PC-9 (cell line): Measurements from ENCODE around the gene GBGT1. TPM values are rescaled to one million over a fixed set of nuclear protein-coding genes. Genes with fewer than 3 reads are reported as not detected.

ENCODE experiments used
- BruUV-seq: library from RNA; stranded (reverse); fragments of 400-500 nt; replicated peaks from 2 replicates; lab custom pipeline; 2021; lab: Mats Ljungman, UMichigan
- CTCF ChIA-PET: fragments of 300-600 bp; sonication (Branson Sonifier 250); formaldehyde crosslinking; loops from one replicate; lab custom pipeline; 2022; ENCODE audit warnings: antibody characterized with exemption; lab: Charles Lee
- POLR2A ChIA-PET: fragments of 300-600 bp; sonication (Branson Sonifier 250); formaldehyde crosslinking; loops from one replicate; lab custom pipeline; 2022; ENCODE audit warnings: antibody characterized with exemption; ENCODE audit not compliant: unreplicated experiment; lab: Charles Lee
- DNase-seq, 2 experiments: peaks; one replicate each; pipeline versions ENCODE4 v3.0.0 to v3.0.0-alpha.2; 2015 to 2022; ENCODE audit warnings: mixed read lengths in 1 of 2
- H2AFZ ChIP-seq: fragments of 200-600 bp; sonication (generic); 2 replicates; pipeline ENCODE4 v1.8.1; 2017; ENCODE audit warnings: antibody characterized with exemption
- H3F3A ChIP-seq: fragments of 200-600 bp; sonication (generic); 2 replicates; pipeline ENCODE4 v1.8.1; 2017; ENCODE audit warnings: antibody characterized with exemption, mild to moderate bottlenecking, low read depth; ENCODE audit not compliant: insufficient read depth
- H3K27ac ChIP-seq: fragments of 200-600 bp; sonication (generic); 2 replicates; pipeline ENCODE4 v1.6.1; 2016; ENCODE audit warnings: mixed run types
- H3K27me3 ChIP-seq: fragments of 200-600 bp; sonication (generic); 2 replicates; pipeline ENCODE4 v1.6.1; 2016; ENCODE audit warnings: low read depth, mixed run types; ENCODE audit not compliant: insufficient read depth
- H3K36me3 ChIP-seq: fragments of 200-600 bp; sonication (generic); 2 replicates; pipeline ENCODE4 v1.6.1; 2016; ENCODE audit warnings: low read depth, mixed run types
- H3K4me1 ChIP-seq: fragments of 200-600 bp; sonication (generic); replicated peaks from 2 replicates; pipeline ENCODE4 v1.6.1; 2016; ENCODE audit warnings: mixed run types; ENCODE audit not compliant: insufficient read depth
- H3K4me2 ChIP-seq: fragments of 200-600 bp; sonication (generic); 2 replicates; pipeline ENCODE4 v1.6.1; 2017; ENCODE audit warnings: mixed run types
- H3K4me3 ChIP-seq: fragments of 200-600 bp; sonication (generic); 2 replicates; pipeline ENCODE4 v1.6.1; 2016; ENCODE audit warnings: mixed run types
- H3K79me2 ChIP-seq: fragments of 200-600 bp; sonication (generic); 2 replicates; pipeline ENCODE4 v1.6.1; 2017; ENCODE audit warnings: low read depth, mixed run types
- H3K9me2 ChIP-seq: fragments of 200-600 bp; sonication (generic); 2 replicates; pipeline ENCODE4 v1.8.1; 2017; ENCODE audit warnings: mild to moderate bottlenecking; ENCODE audit not compliant: insufficient read depth
- H3K9me3 ChIP-seq: fragments of 200-600 bp; sonication (generic); 2 replicates; pipeline ENCODE4 v1.8.1; 2016; ENCODE audit warnings: low read depth; ENCODE audit not compliant: insufficient read depth
- H4K20me1 ChIP-seq: fragments of 200-600 bp; sonication (generic); 2 replicates; pipeline ENCODE4 v1.8.1; 2017; ENCODE audit not compliant: insufficient read depth
- EZH2 ChIP-seq: fragments of 200-600 bp; sonication (generic); IDR thresholded peaks from 2 replicates; pipeline ENCODE4 v1.8.0; 2017; ENCODE audit warnings: antibody characterized with exemption, low read depth
- intact Hi-C: fragments of 100-400 bp; cut with micrococcal nuclease; formaldehyde crosslinking; loops from one replicate; pipeline ENCODE4 v1.10.0; 2022; ENCODE audit not compliant: unreplicated experiment
- total RNA-seq: library from RNA; stranded (reverse); gene quantifications from 2 replicates; pipeline ENCODE4 v1.2.3, GENCODE V29; 2021
- TF ChIP-seq, protein P1 (sequence below): fragments of 200-600 bp; sonication (generic); conservative IDR thresholded peaks from 2 replicates; pipeline ENCODE4 v1.6.1; 2017; ENCODE audit warnings: mixed run types, antibody characterized with exemption, mild to moderate bottlenecking, moderate library complexity

Gene GBGT1
- total RNA-seq, 1 experiment from 2014 or later = 1.2 TPM

- no peaks in the 10 kb centered on the region for H3K9me2 ChIP-seq
- intact Hi-C loops = no loop called here
- no peak overlapping the region for H3K4me3 ChIP-seq
- TF ChIP-seq, protein P1, sequence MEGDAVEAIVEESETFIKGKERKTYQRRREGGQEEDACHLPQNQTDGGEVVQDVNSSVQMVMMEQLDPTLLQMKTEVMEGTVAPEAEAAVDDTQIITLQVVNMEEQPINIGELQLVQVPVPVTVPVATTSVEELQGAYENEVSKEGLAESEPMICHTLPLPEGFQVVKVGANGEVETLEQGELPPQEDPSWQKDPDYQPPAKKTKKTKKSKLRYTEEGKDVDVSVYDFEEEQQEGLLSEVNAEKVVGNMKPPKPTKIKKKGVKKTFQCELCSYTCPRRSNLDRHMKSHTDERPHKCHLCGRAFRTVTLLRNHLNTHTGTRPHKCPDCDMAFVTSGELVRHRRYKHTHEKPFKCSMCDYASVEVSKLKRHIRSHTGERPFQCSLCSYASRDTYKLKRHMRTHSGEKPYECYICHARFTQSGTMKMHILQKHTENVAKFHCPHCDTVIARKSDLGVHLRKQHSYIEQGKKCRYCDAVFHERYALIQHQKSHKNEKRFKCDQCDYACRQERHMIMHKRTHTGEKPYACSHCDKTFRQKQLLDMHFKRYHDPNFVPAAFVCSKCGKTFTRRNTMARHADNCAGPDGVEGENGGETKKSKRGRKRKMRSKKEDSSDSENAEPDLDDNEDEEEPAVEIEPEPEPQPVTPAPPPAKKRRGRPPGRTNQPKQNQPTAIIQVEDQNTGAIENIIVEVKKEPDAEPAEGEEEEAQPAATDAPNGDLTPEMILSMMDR = no peak
- TF ChIP-seq EZH2 = no peak
- H3K4me1 ChIP-seq = peaks cover 37% of the 10 kb centered on the region
- H4K20me1 ChIP-seq = no peaks in the 10 kb centered on the region
- no peak overlapping the region for H3K4me2 ChIP-seq
- H2AFZ ChIP-seq = no peak overlapping the region
- no peaks in the 10 kb centered on the region for H3K36me3 ChIP-seq
- H3K27me3 ChIP-seq = no peaks in the 10 kb centered on the region
- BruUV-seq = no TSS peak
- H3K9me3 ChIP-seq = no peaks in the 10 kb centered on the region
- peaks cover 19% of the 10 kb centered on the region; the same call in 1 of the 2 replicates for H3K79me2 ChIP-seq
- H3F3A ChIP-seq = peaks cover 12% of the 10 kb centered on the region; the same call in 1 of the 2 replicates
- POLR2A ChIA-PET = no interaction called here
- H3K27ac ChIP-seq = no peak overlapping the region
- CTCF ChIA-PET = interaction anchor here (0.6 to 2.0 kb wide), 2 partner anchors 21 kb away, joined by 3 to 6 read pairs; no protein-coding TSS in a partner anchor
- no peak for DNase-seq
Measured at GRCh38 chr9:133125941-133126696, 37.6 kb downstream of the GBGT1 start.

GRCh38 chr9:133124907-133125275 lies 38.8 kb downstream of the GBGT1 start:
- intact Hi-C loops = no loop called here
- Histone ChIP-seq H3K9me3 (no peaks in the 10 kb centered on the region), H3K9me2 (no peaks in the 10 kb centered on the region), H3K79me2 (peaks cover 11% of the 10 kb centered on the region; the same call in 1 of the 2 replicates), H3K36me3 (no peaks in the 10 kb centered on the region), H3K4me3 (no peak overlapping the region), H4K20me1 (peaks cover under 1% of the 10 kb centered on the region; the same call in 1 of the 2 replicates), H3F3A (peaks cover 12% of the 10 kb centered on the region; the same call in 1 of the 2 replicates), H3K27ac (no peak overlapping the region), H3K27me3 (no peaks in the 10 kb centered on the region), H2AFZ (no peak overlapping the region), H3K4me2 (no peak overlapping the region), H3K4me1 (peaks cover 40% of the 10 kb centered on the region)
- no peak for TF ChIP-seq EZH2
- TF ChIP-seq, protein P1 = no peak
- BruUV-seq = no TSS peak
- no peak for DNase-seq
- POLR2A ChIA-PET = no interaction called here
- CTCF ChIA-PET = no interaction called here

DNA sequence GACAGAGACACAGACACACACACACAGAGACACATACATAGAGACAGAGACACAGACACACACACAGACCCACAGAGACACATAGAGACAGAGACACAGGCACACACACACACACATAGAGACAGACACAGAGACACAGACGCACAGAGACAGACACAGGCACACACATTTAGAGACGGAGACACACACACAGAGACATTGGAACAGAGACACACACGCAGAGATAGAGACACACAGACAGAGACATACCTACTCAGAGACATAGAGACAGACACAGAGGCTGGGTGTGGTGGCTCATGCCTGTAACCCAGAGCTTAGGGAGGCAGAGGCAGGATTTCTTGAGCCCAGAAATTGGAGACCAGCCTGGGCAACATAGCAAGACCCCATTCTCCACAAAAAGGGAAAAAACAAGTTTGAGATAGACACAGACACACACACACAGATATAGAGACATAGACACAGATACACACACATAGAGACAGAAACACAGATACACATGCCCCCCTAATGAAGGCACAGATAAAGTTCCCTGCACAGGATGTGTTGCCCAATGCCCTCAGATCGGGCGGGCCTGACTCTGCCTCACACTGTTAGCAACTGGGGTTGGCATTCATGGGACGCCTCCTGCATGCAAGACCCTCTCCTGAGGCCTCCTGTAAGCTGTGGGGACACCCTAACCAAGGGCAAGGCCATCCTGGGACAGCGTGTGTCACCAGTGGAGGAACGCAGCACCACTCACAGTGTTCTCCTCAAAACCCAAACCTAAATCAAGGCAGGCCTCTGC lies 39.4 kb downstream of the GBGT1 start:
- Histone ChIP-seq H2AFZ (no peak overlapping the region), H3K27me3 (no peaks in the 10 kb centered on the region), H3F3A (peaks cover 12% of the 10 kb centered on the region; the same call in 1 of the 2 replicates), H3K9me2 (no peaks in the 10 kb centered on the region), H3K4me2 (no peak overlapping the region), H3K4me1 (peaks cover 41% of the 10 kb centered on the region), H3K27ac (no peak overlapping the region), H3K9me3 (no peaks in the 10 kb centered on the region), H3K36me3 (no peaks in the 10 kb centered on the region), H3K4me3 (no peak overlapping the region), H3K79me2 (peaks cover 8% of the 10 kb centered on the region; the same call in 1 of the 2 replicates), H4K20me1 (peaks cover 3% of the 10 kb centered on the region; the same call in 1 of the 2 replicates)
- CTCF ChIA-PET = no interaction called here
- POLR2A ChIA-PET = no interaction called here
- no peak for TF ChIP-seq EZH2
- TF ChIP-seq, protein P1 = no peak
- DNase-seq = no peak
- intact Hi-C loops = no loop called here
- no TSS peak for BruUV-seq
